A673 (cell line): Measurements from ENCODE around the gene SH3RF2.

ENCODE experiments used
- CTCF ChIP-seq: fragments of 300-800, 200-600 bp; sonication (generic); conservative IDR thresholded peaks from 2 replicates; pipeline ENCODE4 v1.5.1; 2017; ENCODE audit warnings: low read depth, mild to moderate bottlenecking, antibody characterized with exemption, low read length, moderate library complexity, mixed read lengths
- EZH2 ChIP-seq: fragments of 200-600 bp; sonication (generic); IDR thresholded peaks from 2 replicates; pipeline ENCODE4 v1.6.1; 2017; ENCODE audit warnings: borderline replicate concordance, low read depth, mild to moderate bottlenecking, mixed read lengths, antibody characterized with exemption, low read length; ENCODE audit not compliant: poor library complexity, severe bottlenecking

- TF ChIP-seq CTCF (no peak), EZH2 (no peak)
These were observed 25.6 kb downstream of the SH3RF2 start for GRCh38 chr5:145962001-145962400.
